Uterus (tissue), 4 donors: Measurements from ENCODE around the gene LTBP1. TPM values are rescaled to one million over a fixed set of nuclear protein-coding genes. Genes with fewer than 3 reads are reported as not detected.
A peak's percentile ranks its signal among the peaks of the same experiment; 100 is the strongest.
"Not testable (repeated sequence)": the region's sequence is repeated elsewhere in the genome, so short reads cannot be mapped to it uniquely, and the experiment has no call there.

ENCODE experiments used
- DNase-seq, 2 donors: peaks; one replicate each; pipeline ENCODE4 v3.0.0-alpha.2; 2019 to 2020
- H3K27ac ChIP-seq, 2 donors: fragments of 200-600 bp; sonication (generic); 1 replicate in 1 of 2; 2 replicates in 1 of 2; pipeline ENCODE4 v1.5.1; 2016 to 2018
- H3K27me3 ChIP-seq, 2 donors: fragments of 200-600 bp; sonication (generic); one replicate each; pipeline ENCODE4 v1.5.1; 2018 to 2019; ENCODE audit warnings: control low read depth in 1 of 2
- H3K36me3 ChIP-seq, 2 donors: fragments of 200-600 bp; sonication (generic); one replicate each; pipeline ENCODE4 v1.5.1; 2019; ENCODE audit warnings: control low read depth in 1 of 2
- H3K4me1 ChIP-seq, 2 donors: fragments of 200-600 bp; sonication (generic); one replicate each; pipeline ENCODE4 v1.5.1; 2018 to 2019; ENCODE audit warnings: control low read depth in 1 of 2
- H3K4me3 ChIP-seq, 2 donors: fragments of 200-600 bp; sonication (generic); 1 replicate in 1 of 2; 2 replicates in 1 of 2; pipeline ENCODE4 v1.5.1; 2018 to 2019; ENCODE audit warnings: mild to moderate bottlenecking in 1 of 2
- H3K9me3 ChIP-seq, 2 donors: fragments of 200-600 bp; sonication (generic); one replicate each; pipeline ENCODE4 v1.5.1; 2019; ENCODE audit warnings: control low read depth in 1 of 2
- CTCF ChIP-seq, 4 experiments: fragments of 200-600 bp in 2 of 4; fragments of 450-650 bp in 2 of 4; sonication (generic) in 2 of 4; IDR thresholded peaks; one replicate each; pipeline ENCODE4 v1.5.1; 2016 to 2019; ENCODE audit warnings: antibody characterized with exemption in 4 of 4, mild to moderate bottlenecking in 2 of 4, moderate library complexity in 1 of 4
- POLR2A ChIP-seq, 2 donors: fragments of 450-650 bp; IDR thresholded peaks; one replicate each; pipeline ENCODE4 v1.6.1; 2016; ENCODE audit warnings: antibody characterized with exemption in 2 of 2, mild to moderate bottlenecking in 1 of 2, moderate library complexity in 1 of 2
- intact Hi-C: fragments of 100-400 bp; cut with DNase I; formaldehyde crosslinking; loops from one replicate; pipeline ENCODE4 v1.15.1; 2023; ENCODE audit warnings: low total_unique reads
- total RNA-seq, 4 donors: library from RNA; depleted of rRNA in 3 of 4; stranded (reverse); fragments of >200 nt in 3 of 4; gene quantifications; one replicate each; pipeline versions ENCODE4 v1.1.0 to v1.2.4, GENCODE V29; 2014 to 2023
- donor health status: DM: yes; HTN: yes; CAD: no.

Gene LTBP1
- total RNA-seq, 4 donors from 2014 or later: 72.5 to 322 (median 92.2) TPM

GRCh38 chr2:32960647-32961403, 14.1 kb downstream of the LTBP1 start:
- Histone ChIP-seq H3K36me3 (no peaks in the 10 kb centered on the region), H3K9me3 (no peaks in the 10 kb centered on the region), H3K4me1 (no peaks in the 10 kb centered on the region), H3K27ac (no peak overlapping the region), H3K4me3 (no peak overlapping the region), H3K27me3 (no peaks in the 10 kb centered on the region)
- no peak for DNase-seq
- intact Hi-C loops: no loop called here
- TF ChIP-seq POLR2A (IDR thresholded peaks at IDR 0.05) (no peak), CTCF (IDR thresholded peaks at IDR 0.05) (no peak)

- no peaks in the 10 kb centered on the region for H3K9me3 ChIP-seq
- intact Hi-C loops: no loop called here
- H3K27me3 ChIP-seq: no peaks in the 10 kb centered on the region
- TF ChIP-seq POLR2A (IDR thresholded peaks at IDR 0.05) (no peak), CTCF (IDR thresholded peaks at IDR 0.05) (no peak)
- DNase-seq: no peak
- no peak overlapping the region for H3K27ac ChIP-seq
- H3K4me1 ChIP-seq: peaks cover 0 to 10% of the 10 kb centered on the region in 2 donors
- H3K4me3 ChIP-seq: no peak overlapping the region
- no peaks in the 10 kb centered on the region for H3K36me3 ChIP-seq
Measured at GRCh38 chr2:32962690-32963089, 15.9 kb downstream of the LTBP1 start.

- intact Hi-C loops: no loop called here
- Histone ChIP-seq H3K27ac (peak overlapping the region; percentile 24 to 31), H3K4me1 (peaks cover 0 to 10% of the 10 kb centered on the region in 2 donors), H3K4me3 (no peak overlapping the region), H3K9me3 (no peaks in the 10 kb centered on the region), H3K27me3 (no peaks in the 10 kb centered on the region), H3K36me3 (no peaks in the 10 kb centered on the region)
- peak; percentile 24 to 37 for DNase-seq
- TF ChIP-seq POLR2A (IDR thresholded peaks at IDR 0.05) (no peak), CTCF (IDR thresholded peaks at IDR 0.05) (no peak)
Measured at GRCh38 chr2:32963941-32964340, 17.2 kb downstream of the LTBP1 start.

DNA sequence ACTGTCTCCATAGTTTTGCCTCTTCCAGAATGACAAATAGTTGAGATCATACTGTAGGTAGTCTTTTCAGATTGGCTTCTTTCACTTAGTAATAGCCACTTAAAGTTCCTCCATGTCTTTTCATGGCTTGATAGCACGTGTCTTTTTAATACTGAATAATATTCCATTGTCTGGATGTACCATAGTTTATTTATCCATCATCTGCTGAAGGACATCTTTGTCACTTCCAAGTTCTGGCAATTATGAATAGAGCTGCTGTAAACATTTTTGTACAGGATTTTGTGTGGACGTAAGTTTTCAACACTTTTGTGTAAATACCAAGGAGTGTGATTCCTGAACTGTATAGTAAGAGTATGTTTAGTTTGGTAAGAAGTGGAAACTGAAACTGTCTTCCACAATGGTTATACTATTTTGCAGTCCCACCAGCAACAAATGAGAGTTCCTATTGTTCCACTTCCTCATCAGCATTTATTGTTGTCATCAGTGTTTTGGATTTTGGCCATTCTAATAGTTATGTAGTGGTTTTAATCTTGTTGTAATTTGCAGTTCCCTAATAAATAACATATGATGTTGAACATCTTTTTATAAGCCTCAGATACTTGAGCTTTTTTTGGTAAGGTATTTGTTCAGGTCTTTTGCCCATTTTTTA, 18.9 kb downstream of the LTBP1 start:
- no peak for TF ChIP-seq POLR2A (IDR thresholded peaks at IDR 0.05)
- no peak for TF ChIP-seq CTCF (IDR thresholded peaks at IDR 0.05)
- intact Hi-C loops: no loop called here
- no peak overlapping the region for H3K27ac ChIP-seq
- H3K4me1 ChIP-seq: peaks cover 0 to 10% of the 10 kb centered on the region in 2 donors
- no peak overlapping the region for H3K4me3 ChIP-seq
- no peaks in the 10 kb centered on the region for H3K9me3 ChIP-seq
- H3K36me3 ChIP-seq: no peaks in the 10 kb centered on the region
- no peaks in the 10 kb centered on the region for H3K27me3 ChIP-seq
- DNase-seq: no peak

GRCh38 chr2:32969444-32970162, 22.9 kb downstream of the LTBP1 start:
- Histone ChIP-seq H3K27me3 (no peaks in the 10 kb centered on the region), H3K4me3 (no peak overlapping the region), H3K27ac (no peak overlapping the region), H3K9me3 (no peaks in the 10 kb centered on the region), H3K36me3 (no peaks in the 10 kb centered on the region), H3K4me1 (peaks cover 0 to 10% of the 10 kb centered on the region in 2 donors)
- intact Hi-C loops: no loop called here
- no peak for DNase-seq
- TF ChIP-seq CTCF (IDR thresholded peaks at IDR 0.05) (no peak), POLR2A (IDR thresholded peaks at IDR 0.05) (no peak)

- H3K4me1 ChIP-seq, H3K27me3 ChIP-seq, H3K9me3 ChIP-seq, DNase-seq, H3K36me3 ChIP-seq, intact Hi-C loops, H3K4me3 ChIP-seq, H3K27ac ChIP-seq: not testable (repeated sequence)
Measured at GRCh38 chr2:32973772-32974171, 27.0 kb downstream of the LTBP1 start.
